Colonic mucosa (tissue), 4 donors: ENCODE measurements around the gene AKT1. TPM values are rescaled to one million over a fixed set of nuclear protein-coding genes. Genes with fewer than 3 reads are reported as not detected.
A peak's percentile ranks its signal among the peaks of the same experiment; 100 is the strongest.
"Not testable (repeated sequence)": the region's sequence is repeated elsewhere in the genome, so short reads cannot be mapped to it uniquely, and the experiment has no call there.

Source experiments
- DNase-seq: peaks from one replicate; pipeline ENCODE4 v3.0.0-alpha.2; 2020
- H3K27ac ChIP-seq: fragments of 200-600 bp; one replicate; pipeline ENCODE4 v1.8.0; 2021
- H3K27me3 ChIP-seq: fragments of 200-600 bp; one replicate; pipeline ENCODE4 v1.8.0; 2021
- H3K36me3 ChIP-seq: fragments of 200-600 bp; one replicate; pipeline ENCODE4 v1.8.0; 2021
- H3K4me1 ChIP-seq: fragments of 200-600 bp; one replicate; pipeline ENCODE4 v1.8.0; 2021; ENCODE audit warnings: mild to moderate bottlenecking
- H3K4me3 ChIP-seq: fragments of 200-600 bp; one replicate; pipeline ENCODE4 v1.8.0; 2021
- H3K9ac ChIP-seq, 2 donors: one replicate each; pipeline ENCODE4 v1.7.0; 2013; ENCODE audit warnings: control low read depth in 2 of 2, low read depth in 2 of 2, low read length in 2 of 2
- H3K9me3 ChIP-seq: fragments of 200-600 bp; one replicate; pipeline ENCODE4 v1.8.0; 2021
- CTCF ChIP-seq: fragments of 200-600 bp; IDR thresholded peaks from one replicate; pipeline ENCODE4 v1.8.0; 2022; ENCODE audit warnings: antibody characterized with exemption, mild to moderate bottlenecking
- intact Hi-C: fragments of 100-400 bp; cut with DNase I; formaldehyde crosslinking; loops from one replicate; pipeline ENCODE4 v1.14.1; 2022
- total RNA-seq, 2 donors: library from RNA; stranded (reverse); fragmentation: NEBNext Ultra II Directional in 1 of 2; extraction: Animal tissue kit (Norgen Biotek cat#: 25700) in 1 of 2; gene quantifications; one replicate each; pipeline ENCODE4 v1.2.1, GENCODE V29; 2021
- donor health status: healthy.
- donor health status: DM: no; HTN: no; CAD: no.
- donor health status: DM: no; HTN: no; CAD: no.

The AKT1 gene
- total RNA-seq, 2 donors from 2014 or later: 117 to 181 TPM

GRCh38 chr14:104732931-104733681 is 62.4 kb downstream of the AKT1 start:
- peak; percentile 87 for DNase-seq
- no peak for TF ChIP-seq CTCF
- peak overlapping the region; percentile 32 for H3K27ac ChIP-seq
- no peaks in the 10 kb centered on the region for H3K9me3 ChIP-seq
- no peaks in the 10 kb centered on the region for H3K36me3 ChIP-seq
- H3K9ac ChIP-seq: peak overlapping the region; percentile 49 to 71
- H3K4me1 ChIP-seq: peaks cover 6% of the 10 kb centered on the region
- no peaks in the 10 kb centered on the region for H3K27me3 ChIP-seq
- intact Hi-C loops: no loop called here
- H3K4me3 ChIP-seq: no peak overlapping the region

GRCh38 chr14:104732355-104732804 is 63.2 kb downstream of the AKT1 start:
- Histone ChIP-seq H3K9ac (peak overlapping the region in 1 of 2 donors; percentile 71), H3K27me3 (no peaks in the 10 kb centered on the region), H3K9me3 (no peaks in the 10 kb centered on the region), H3K4me1 (peaks cover 6% of the 10 kb centered on the region), H3K4me3 (no peak overlapping the region), H3K27ac (no peak overlapping the region), H3K36me3 (no peaks in the 10 kb centered on the region)
- no peak for TF ChIP-seq CTCF
- intact Hi-C loops: no loop called here
- peak; percentile 93 for DNase-seq

DNA sequence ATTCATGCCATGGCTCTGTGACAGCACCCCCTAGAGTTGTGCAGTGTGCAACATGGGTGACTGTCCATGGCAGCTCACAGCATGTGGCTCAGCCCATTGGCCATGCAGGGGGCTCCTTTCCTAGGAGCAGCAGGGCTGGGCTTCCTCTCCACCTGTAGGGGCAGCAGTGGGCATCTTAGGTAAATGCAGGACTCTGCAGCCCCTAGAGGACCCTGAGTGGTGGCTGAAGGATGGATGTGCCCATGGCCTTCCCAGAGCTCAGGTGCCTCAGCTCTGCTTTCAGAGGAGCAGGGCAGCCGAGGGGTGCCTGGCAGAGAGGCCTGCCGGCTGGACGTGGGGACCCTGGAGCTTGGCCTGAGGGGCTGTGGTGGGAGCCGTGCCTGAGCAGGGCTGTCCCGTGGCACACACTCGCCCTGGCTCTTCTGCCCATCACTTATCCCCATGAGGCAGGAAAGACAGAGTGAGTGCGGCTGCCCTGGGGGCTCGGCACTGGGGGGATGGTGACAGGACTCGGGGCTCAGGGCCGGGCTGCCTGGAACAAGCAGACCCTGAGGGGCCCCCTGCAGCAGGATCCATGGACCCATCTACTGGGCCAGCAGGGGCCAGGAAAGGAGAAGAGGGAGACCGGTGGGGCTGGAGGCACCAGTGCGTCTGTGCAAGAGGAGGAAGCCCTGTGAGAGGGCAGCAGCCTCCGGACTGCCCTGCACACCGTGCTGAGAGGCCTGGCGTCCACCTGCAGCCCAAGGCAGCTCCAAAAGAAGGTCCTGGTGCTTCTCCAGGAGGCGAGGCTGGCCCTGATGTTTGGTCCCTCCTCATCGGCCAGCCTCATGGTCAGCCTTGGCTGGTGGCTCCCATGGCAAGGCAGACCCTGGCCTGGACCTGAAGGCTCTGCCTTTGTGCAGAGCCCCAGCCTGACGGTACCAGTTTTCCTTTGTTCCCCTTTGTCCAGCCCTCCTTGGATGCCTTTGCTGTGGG is 63.9 kb downstream of the AKT1 start:
- Histone ChIP-seq H3K27ac (no peak overlapping the region), H3K36me3 (no peaks in the 10 kb centered on the region), H3K4me3 (no peak overlapping the region), H3K27me3 (no peaks in the 10 kb centered on the region), H3K9ac (peak overlapping the region in 1 of 2 donors; percentile 15), H3K9me3 (no peaks in the 10 kb centered on the region), H3K4me1 (peaks cover 6% of the 10 kb centered on the region)
- peak; percentile 15 for TF ChIP-seq CTCF
- intact Hi-C loops: no loop called here
- no peak for DNase-seq

- no peak for DNase-seq
- Histone ChIP-seq H3K27ac (no peak overlapping the region), H3K4me3 (no peak overlapping the region), H3K4me1 (peaks cover 6% of the 10 kb centered on the region), H3K36me3 (no peaks in the 10 kb centered on the region), H3K9ac (no peak overlapping the region), H3K9me3 (no peaks in the 10 kb centered on the region), H3K27me3 (no peaks in the 10 kb centered on the region)
- TF ChIP-seq CTCF: no peak
- intact Hi-C loops: no loop called here
These were observed 65.1 kb downstream of the AKT1 start for GRCh38 chr14:104730487-104730886.

- TF ChIP-seq CTCF: no peak
- Histone ChIP-seq H3K4me1 (peaks cover 6% of the 10 kb centered on the region), H3K36me3 (no peaks in the 10 kb centered on the region), H3K4me3 (no peak overlapping the region), H3K9me3 (no peaks in the 10 kb centered on the region), H3K9ac (no peak overlapping the region), H3K27ac (no peak overlapping the region), H3K27me3 (no peaks in the 10 kb centered on the region)
- intact Hi-C loops: no loop called here
- DNase-seq: no peak
These were observed 65.7 kb downstream of the AKT1 start for GRCh38 chr14:104729835-104730181.

GRCh38 chr14:104729176-104729834 is 66.2 kb downstream of the AKT1 start:
- intact Hi-C loops, H3K27ac ChIP-seq, H3K4me1 ChIP-seq, H3K4me3 ChIP-seq, H3K9me3 ChIP-seq, H3K9ac ChIP-seq, H3K27me3 ChIP-seq, DNase-seq, H3K36me3 ChIP-seq: not testable (repeated sequence)
